Upper lobe of right lung (tissue), 1 donor: ENCODE data around the gene NKD2. TPM values are rescaled to one million over a fixed set of nuclear protein-coding genes. Genes with fewer than 3 reads are reported as not detected.
A peak's percentile ranks its signal among the peaks of the same experiment; 100 is the strongest.

ENCODE experiments used
- ATAC-seq: fragments of 200-7000 bp; cut with Tn5 transposase; one replicate; pipeline ENCODE4 v1.9.1; 2020; ENCODE audit warnings: mild to moderate bottlenecking, moderate library complexity
- DNase-seq: peaks from one replicate; pipeline ENCODE4 v3.0.0-alpha.2; 2020
- H3K27ac ChIP-seq: fragments of 200-600 bp; one replicate; pipeline ENCODE4 v1.8.0; 2022
- H3K27me3 ChIP-seq: fragments of 200-600 bp; one replicate; pipeline ENCODE4 v1.8.0; 2022; ENCODE audit warnings: mild to moderate bottlenecking
- H3K36me3 ChIP-seq: fragments of 200-600 bp; one replicate; pipeline ENCODE4 v1.8.0; 2022
- H3K4me1 ChIP-seq: fragments of 200-600 bp; one replicate; pipeline ENCODE4 v1.8.0; 2022
- H3K4me3 ChIP-seq: fragments of 200-600 bp; one replicate; pipeline ENCODE4 v1.8.0; 2022; ENCODE audit warnings: mild to moderate bottlenecking
- H3K9me3 ChIP-seq: fragments of 200-600 bp; one replicate; pipeline ENCODE4 v1.8.0; 2022
- intact Hi-C: fragments of 100-400 bp; cut with DNase I; formaldehyde crosslinking; loops from one replicate; pipeline ENCODE4 v1.11.0; 2022
- total RNA-seq: library from RNA; stranded (reverse); fragmentation: NEBNext Ultra II Directional; extraction: Animal tissue kit (Norgen Biotek cat#: 25700); gene quantifications from one replicate; pipeline ENCODE4 v1.2.1, GENCODE V29; 2021
- TF ChIP-seq, protein P1 (sequence below): fragments of 200-600 bp; IDR thresholded peaks from one replicate; pipeline ENCODE4 v1.8.0; 2022; ENCODE audit warnings: antibody characterized with exemption
- donor health status: DM: no; HTN: yes; CAD: no; lungs with severe emphysema.

Gene NKD2
- total RNA-seq, 1 donor from 2014 or later, result 64.4 TPM

DNA sequence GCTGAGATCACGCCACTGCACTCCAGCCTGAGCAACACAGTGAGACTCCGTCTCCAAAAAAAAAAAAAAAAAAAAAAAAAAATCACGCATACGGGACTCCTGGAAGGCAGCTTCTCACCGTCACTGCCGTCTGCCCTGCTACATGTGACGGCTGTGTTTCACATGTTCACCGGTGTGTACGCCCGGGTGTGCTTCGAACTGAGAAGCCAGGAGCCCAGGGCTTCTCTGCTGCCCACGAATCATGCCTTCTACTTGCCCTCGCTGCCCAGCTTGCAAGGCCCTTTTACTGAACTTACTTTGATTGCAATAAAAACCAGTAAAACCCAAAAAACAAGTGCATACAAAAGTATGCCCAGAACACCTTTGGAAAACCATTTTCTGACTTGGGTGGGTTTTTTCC, 5.8 kb upstream of the NKD2 start:
- no peak for ATAC-seq
- Histone ChIP-seq H3K27ac (no peak overlapping the region), H3K4me1 (peaks cover 18% of the 10 kb centered on the region), H3K9me3 (no peaks in the 10 kb centered on the region), H3K27me3 (no peaks in the 10 kb centered on the region), H3K36me3 (no peaks in the 10 kb centered on the region), H3K4me3 (no peak overlapping the region)
- intact Hi-C loops, result loop anchor here (10.0 kb wide), 1 partner anchor 132 kb away; no protein-coding TSS in a partner anchor
- no peak for DNase-seq
- TF ChIP-seq, protein P1, sequence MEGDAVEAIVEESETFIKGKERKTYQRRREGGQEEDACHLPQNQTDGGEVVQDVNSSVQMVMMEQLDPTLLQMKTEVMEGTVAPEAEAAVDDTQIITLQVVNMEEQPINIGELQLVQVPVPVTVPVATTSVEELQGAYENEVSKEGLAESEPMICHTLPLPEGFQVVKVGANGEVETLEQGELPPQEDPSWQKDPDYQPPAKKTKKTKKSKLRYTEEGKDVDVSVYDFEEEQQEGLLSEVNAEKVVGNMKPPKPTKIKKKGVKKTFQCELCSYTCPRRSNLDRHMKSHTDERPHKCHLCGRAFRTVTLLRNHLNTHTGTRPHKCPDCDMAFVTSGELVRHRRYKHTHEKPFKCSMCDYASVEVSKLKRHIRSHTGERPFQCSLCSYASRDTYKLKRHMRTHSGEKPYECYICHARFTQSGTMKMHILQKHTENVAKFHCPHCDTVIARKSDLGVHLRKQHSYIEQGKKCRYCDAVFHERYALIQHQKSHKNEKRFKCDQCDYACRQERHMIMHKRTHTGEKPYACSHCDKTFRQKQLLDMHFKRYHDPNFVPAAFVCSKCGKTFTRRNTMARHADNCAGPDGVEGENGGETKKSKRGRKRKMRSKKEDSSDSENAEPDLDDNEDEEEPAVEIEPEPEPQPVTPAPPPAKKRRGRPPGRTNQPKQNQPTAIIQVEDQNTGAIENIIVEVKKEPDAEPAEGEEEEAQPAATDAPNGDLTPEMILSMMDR, result no peak

DNA sequence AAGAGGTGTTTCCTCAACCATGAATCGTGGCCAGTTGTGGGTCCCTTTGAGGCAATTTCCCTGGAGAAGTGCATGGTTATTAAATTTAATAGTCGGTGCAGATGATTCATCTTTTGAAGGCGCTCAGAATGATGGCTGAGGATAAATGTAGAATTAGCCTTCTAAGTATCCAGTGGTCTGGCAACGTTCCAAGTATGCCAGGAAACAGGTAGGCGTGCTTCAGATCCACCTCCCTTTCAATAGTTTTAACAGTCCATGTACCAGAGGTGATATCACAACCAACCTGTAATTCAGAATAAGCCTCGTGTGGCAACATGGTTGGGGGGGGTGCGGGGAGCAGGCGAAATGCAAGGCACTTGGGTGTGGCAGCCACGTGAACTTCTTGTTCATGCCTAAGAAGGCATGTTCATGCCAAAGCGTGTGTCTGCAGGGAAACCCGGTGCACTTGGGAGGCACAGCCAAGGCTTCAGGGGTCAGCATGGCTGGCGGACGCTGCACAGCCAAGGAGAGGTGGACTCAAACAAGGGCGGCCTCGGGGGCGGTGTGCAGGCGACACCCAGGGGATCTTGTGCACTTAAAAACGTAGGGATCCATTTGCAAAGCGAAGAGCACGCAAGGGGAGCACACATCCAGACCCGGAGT, 5.2 kb upstream of the NKD2 start:
- Histone ChIP-seq H3K4me3 (no peak overlapping the region), H3K27ac (no peak overlapping the region), H3K27me3 (peaks cover 5% of the 10 kb centered on the region), H3K36me3 (no peaks in the 10 kb centered on the region), H3K4me1 (peaks cover 16% of the 10 kb centered on the region), H3K9me3 (no peaks in the 10 kb centered on the region)
- intact Hi-C loops, result loop anchor here (10.0 kb wide), 1 partner anchor 131 kb away; no protein-coding TSS in a partner anchor
- TF ChIP-seq, protein P1, result no peak
- ATAC-seq, result peak; percentile 10
- DNase-seq, result peak; percentile 75

DNA sequence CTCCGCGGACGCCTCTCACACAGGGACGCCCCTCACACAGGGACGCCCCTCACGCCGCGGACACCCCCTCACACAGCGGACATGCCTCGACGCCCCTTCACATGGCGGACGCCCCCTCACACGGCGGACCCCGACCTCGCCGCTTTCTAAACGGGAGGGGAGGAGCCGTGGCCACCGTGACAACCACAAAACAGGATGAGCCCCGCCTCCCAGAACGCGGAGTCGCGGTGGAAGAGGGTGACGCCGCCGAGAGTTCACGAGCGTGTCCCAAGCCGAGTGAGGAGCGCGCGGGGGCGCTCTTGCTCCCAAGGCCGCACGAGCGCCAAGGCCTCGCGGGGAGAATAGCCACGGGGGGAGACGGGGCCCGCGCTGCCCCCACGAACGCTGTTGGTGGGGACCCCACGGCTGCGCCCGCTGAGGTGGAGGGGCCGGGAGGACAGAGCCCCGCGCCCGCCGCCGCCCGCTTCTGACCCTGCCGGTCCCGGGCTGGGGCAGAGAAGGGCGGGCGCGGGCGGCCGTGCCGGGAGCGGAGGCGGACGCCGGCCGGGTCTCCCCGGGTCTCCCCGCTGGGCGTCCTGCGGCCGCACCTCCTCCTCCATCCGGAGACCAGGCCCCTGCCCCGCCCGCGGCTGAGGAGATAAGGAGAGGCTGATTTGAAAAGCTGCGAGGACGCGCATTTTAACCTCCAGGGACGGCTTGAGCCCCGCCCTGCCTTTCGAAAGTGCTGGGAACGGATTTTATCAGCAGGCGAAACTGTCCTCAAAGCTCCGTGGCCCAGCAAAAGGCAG, 3.9 kb upstream of the NKD2 start:
- ATAC-seq (peak; percentile 76), DNase-seq (peak; percentile 87)
- Histone ChIP-seq H3K27me3 (peaks cover 15% of the 10 kb centered on the region), H3K9me3 (no peaks in the 10 kb centered on the region), H3K36me3 (no peaks in the 10 kb centered on the region), H3K4me3 (peak overlapping the region; percentile 53), H3K4me1 (peaks cover 16% of the 10 kb centered on the region), H3K27ac (peak overlapping the region; percentile 74)
- intact Hi-C loops, result loop anchor here (10.0 kb wide), 1 partner anchor 130 kb away; no protein-coding TSS in a partner anchor
- TF ChIP-seq, protein P1, result peak; percentile 51

DNA sequence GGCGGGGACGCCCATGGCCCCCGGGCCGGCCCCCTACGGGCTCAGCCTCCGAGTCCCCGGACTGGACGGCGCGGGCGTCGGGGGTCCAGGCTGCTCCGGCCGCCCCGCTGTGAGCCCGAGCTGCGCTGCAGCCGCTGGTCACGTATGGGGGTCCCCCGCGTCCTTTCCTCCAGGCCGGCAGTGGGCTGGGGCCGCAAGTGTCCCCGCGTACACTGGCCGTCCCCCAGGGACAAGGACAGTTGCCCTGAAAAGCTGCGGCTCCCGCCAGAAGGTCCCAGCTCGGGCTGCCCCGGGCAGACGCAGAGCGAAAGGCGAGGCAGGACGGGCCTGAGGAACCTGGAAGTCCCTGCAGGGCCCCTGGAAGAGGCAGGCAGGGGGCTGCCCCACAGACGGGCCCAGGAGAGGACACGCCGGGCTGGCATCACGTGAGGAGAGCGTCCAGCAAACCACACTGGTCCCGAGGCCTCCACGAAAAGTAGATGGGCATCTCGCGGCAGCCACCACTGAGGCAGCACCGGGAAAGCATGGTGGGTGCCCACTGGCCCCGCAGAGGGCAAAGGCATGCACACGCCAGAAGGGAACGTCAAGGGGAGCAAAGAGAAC, 3.3 kb upstream of the NKD2 start:
- ATAC-seq, result no peak
- Histone ChIP-seq H3K4me3 (peak overlapping the region; percentile 53), H3K27ac (peak overlapping the region; percentile 74), H3K4me1 (peaks cover 16% of the 10 kb centered on the region), H3K36me3 (no peaks in the 10 kb centered on the region), H3K9me3 (no peaks in the 10 kb centered on the region), H3K27me3 (peaks cover 22% of the 10 kb centered on the region)
- peak; percentile 63 for DNase-seq
- TF ChIP-seq, protein P1, result no peak
- intact Hi-C loops, result loop anchor here (10.0 kb wide), 1 partner anchor 129 kb away; no protein-coding TSS in a partner anchor

- intact Hi-C loops, result loop anchor here (10.0 kb wide), 1 partner anchor 129 kb away; no protein-coding TSS in a partner anchor
- H3K9me3 ChIP-seq, result no peaks in the 10 kb centered on the region
- H3K36me3 ChIP-seq, result no peaks in the 10 kb centered on the region
- no peak for ATAC-seq
- peaks cover 29% of the 10 kb centered on the region for H3K27me3 ChIP-seq
- H3K4me3 ChIP-seq, result no peak overlapping the region
- no peak overlapping the region for H3K27ac ChIP-seq
- TF ChIP-seq, protein P1, result no peak
- DNase-seq, result peak; percentile 46
- peaks cover 16% of the 10 kb centered on the region for H3K4me1 ChIP-seq
These were observed 2.5 kb upstream of the NKD2 start for GRCh38 chr5:1005904-1006655.
